HG02759 (cell line): ENCODE results near the gene GDF15.
"Not testable (repeated sequence)": the region's sequence is repeated elsewhere in the genome, so short reads cannot be mapped to it uniquely, and the experiment has no call there.

Source experiments
- ATAC-seq: cut with Tn5 transposase; IDR thresholded peaks from one replicate; pipeline ENCODE4 v1.9.1; 2021; ENCODE audit warnings: mild to moderate bottlenecking, moderate library complexity; ENCODE audit not compliant: unreplicated experiment

Gene GDF15

DNA sequence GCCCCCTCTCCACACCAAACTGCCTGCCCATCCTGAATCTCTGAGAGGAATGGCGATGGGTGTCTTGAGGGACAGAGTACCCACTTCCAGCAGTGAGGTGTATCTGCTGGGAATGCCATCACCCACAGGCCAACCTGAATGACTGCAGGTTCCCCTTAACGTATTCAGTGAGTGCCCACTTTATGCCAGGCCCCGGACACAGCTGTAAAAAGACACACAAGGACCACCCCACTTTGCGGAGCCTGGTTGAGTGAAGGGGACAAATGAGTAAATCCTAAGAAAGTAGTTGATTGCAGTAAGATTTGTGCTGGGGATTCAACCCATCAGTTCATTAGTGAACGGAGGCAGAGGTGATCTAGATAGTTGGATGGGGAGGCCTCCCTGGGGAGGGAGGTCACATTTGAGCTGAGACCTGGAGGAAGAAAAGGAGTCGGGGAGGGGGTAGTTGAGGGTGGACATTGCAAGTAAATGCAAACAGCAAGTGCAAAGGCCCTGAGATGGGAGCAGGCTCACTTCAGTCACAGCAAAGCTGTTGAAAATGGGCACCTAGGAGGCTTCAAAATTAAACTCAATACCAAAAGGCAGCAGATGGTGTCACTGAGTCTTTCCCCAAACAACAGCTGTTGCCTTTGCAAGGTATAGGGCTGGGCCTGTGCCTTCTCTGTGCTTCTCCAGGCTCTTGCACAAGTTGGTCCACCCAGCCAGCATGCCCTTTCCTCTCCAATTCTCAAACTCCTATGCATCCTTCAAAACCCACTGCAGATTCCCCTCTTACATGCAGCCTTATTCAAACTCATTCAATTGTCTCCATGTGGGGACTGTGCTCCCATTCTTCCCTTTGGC lies 4.3 kb downstream of the GDF15 start:
- ATAC-seq, result no peak

DNA sequence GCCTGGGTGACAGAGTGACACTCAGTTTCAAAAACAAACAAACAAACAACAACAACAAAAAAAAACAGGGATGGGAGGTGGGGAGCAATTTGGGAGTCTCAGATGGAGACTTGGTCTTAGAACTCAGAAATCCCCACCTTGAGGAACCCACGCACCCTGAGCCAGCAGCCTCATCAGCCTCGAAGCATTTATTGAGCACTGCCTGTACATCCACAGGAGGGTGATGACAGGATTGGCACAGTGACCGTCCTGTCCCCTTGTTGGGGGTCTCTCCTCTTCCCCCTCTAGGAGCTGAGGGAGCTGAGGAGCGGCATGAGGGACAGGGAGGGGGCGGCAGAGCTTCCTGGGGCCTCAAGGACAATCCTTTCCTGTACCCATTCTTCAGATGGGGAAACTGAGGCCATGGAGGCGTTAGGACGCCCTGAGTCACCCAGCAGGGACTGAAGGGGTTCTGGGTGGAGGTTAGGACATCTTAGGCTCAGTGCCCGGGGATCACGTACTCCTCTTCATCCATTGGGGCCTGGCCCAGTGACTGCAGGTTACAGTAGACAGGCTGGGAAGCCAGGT lies 5.6 kb downstream of the GDF15 start:
- ATAC-seq, result no peak

DNA sequence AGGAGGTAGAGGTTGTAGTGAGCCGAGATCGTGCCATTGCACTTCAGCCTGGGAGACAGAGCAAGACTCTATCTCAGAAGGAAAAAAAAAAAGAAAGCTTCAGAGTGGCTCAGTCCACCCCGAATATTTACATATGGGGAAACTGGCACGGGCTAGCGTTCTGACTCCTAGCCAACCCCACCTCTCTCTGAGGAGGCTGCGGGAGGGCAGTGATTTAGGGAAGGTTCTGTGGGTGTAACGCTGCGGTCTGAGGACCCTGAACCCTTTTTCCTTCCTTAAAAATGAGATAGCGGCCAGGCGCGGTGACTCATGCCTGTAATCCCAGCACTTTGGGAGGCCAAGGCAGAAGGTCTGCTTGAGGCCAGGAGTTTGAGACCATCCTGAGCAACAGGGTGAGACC lies 6.5 kb downstream of the GDF15 start:
- ATAC-seq, result no peak

DNA sequence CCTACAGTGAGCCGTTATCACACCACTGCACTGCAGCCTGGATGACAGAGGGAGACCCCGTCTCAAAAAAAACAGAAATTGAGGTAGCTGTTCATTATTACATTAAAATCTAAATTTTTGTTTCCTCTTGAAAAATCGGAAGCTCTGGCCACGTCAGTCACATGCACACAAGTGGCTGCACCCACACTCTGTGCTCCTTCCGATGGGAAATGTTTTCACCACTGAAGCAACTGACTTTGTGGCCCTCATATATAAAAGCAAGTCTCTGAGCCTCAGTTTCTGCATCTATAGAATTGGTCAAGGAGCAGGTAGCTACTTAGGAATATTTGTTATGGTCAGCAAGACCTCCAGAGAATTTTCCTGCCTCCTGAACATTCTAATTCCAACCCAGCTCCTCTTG lies 7.0 kb downstream of the GDF15 start:
- no peak for ATAC-seq

DNA sequence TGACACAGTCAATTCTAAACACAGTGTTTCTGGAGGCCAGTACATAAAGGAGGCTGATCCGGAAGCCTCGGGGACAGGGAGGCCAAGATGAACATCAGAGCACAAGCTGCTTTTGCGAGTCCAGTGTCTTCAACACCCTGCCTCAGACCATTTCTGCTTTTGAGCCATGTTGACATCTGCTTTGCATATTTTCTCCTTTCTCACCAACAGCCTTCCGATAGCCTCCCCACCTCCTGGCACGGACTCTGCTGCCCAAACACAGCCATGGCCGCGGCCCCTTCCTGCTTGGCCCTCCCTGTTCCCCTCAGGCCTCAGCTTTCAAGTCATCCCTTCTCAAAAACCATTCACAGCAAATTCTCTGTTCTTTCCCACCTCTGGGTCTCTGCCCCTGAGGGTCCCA lies 7.9 kb downstream of the GDF15 start:
- no peak for ATAC-seq

DNA sequence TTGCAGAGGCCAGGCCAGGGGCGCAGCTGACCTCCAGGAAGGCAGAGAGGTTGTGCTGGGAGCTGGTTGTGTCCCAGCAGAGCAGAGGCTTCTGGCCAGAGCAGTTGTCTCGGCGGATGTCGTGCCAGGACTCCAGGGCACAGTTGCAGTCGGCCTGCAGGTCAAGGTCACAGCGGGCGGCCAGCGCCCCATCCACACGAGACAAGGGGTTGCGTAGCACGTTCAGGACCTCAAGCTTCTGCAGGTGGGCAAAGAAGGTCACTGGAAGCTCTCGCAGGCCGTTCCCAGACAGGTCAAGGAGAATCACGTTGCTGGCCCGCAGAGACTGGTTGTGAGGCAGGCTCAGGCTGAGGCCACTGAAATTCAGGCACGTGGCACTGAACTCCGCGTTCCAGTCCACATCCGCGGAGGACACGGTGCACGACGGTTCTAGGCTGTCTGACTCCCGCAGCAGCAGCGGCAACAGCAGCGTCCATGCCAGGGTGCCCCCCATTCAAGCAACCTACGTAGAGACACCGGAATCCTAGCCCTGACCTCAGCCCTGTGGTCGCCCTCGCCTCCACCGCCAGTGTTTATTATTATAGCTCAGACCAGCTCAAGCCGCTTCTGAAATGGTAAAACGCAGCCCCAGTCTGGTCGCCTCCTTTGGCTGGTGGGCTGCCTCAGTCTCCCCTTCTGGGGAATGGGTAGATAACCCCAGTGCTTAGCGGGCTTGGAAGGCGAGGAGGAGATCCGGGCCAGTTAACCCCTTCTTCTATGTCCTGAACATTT lies 10.7 kb downstream of the GDF15 start:
- no peak for ATAC-seq

DNA sequence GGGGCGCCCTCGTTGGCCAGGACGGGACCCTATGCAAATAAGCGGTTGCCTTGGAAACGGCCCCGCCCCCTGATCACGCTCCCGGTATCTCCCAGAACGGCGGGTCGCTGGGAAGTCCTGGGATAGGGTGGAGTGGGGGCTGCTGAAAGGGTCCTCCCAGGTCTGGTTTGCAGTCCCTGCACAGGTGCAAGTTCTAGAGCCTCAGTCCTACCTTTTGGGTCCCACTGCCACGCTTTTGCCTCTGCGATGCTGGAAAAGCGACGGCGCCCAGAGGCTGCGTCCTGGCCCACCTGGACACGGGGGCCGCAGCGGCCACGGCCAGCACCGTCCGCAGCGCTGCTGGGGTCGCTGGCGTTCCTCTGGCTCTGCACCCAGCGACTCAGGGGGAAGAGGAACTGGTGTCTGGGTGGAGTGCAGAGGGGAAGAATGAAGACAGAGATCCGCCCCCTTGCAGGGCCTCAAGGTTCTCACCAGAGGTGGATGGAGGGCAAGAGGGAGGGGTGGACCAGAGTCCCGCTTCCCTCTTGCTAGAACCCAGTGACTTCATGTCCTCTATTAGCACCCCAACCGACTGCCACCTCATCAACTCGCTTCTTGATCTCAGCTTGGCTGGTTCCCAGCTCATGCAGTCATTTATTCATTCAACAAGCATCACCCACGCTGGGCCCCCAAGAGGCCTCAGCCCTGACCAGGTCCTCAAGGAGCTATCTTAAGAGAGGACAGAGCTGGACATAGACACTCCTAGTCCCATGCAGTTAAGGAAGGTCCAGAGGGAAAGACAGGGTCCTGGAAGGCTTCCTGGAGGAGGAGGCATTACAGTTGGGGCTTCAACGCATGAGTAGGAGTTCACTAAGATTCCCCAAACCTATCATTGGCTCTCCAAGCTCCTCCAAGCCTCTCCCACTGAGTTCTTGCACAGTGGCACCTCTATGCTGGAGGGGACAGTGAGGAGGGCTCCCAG lies 11.6 kb downstream of the GDF15 start, which contains the start of gene LRRC25:
TSS of gene LRRC25 (minus strand) at position 381 of the 961 bp plus-strand sequence. CDS start 659 bp downstream, outside the sequence.
- ATAC-seq, result peak; percentile 48

DNA sequence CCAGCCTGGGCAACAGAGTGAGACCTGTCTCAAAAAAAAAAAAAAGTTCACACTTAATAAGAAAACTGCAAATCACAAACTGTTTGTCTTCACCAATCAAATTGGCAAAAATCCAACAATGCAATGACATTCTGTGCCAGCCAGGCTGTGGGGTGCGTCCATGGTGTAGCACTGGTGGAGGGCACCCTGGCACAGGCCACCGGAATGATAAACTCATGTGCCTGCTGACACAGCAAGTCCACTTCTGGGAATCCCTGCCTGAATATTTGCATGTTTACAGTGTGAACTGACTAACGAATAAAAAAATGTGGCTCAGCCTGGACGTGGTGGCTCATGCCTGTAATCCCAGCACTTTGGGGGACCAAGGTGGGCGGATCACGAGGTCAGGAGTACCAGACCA lies 13.1 kb downstream of the GDF15 start:
- ATAC-seq, result no peak

DNA sequence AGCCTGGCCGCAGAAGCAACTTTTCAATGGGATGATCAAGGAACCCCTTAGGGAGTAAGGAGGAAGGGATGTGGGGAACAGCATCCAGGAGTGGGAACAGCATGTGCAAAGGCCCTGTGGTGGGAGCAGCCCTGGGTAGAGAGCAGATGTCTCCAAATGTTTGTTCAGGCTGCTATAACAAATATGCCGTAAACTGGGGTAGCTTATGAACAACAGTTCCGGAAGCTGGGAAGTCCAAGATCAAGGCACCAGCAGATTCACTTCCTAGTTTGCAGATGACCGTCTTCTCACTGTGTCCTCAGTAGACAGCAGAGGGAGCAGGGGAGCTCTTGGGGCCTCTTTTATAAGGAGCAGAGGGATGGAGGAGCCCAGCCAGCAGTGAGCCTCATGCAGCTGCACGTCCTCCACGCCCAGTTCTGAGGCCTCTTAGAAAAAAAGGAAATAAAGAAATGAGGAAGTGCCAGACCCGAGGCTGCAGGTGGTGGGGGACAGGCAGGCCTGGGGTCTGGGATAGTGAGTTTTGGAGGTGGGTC lies 15.7 kb downstream of the GDF15 start:
- peak; percentile 60 for ATAC-seq

DNA sequence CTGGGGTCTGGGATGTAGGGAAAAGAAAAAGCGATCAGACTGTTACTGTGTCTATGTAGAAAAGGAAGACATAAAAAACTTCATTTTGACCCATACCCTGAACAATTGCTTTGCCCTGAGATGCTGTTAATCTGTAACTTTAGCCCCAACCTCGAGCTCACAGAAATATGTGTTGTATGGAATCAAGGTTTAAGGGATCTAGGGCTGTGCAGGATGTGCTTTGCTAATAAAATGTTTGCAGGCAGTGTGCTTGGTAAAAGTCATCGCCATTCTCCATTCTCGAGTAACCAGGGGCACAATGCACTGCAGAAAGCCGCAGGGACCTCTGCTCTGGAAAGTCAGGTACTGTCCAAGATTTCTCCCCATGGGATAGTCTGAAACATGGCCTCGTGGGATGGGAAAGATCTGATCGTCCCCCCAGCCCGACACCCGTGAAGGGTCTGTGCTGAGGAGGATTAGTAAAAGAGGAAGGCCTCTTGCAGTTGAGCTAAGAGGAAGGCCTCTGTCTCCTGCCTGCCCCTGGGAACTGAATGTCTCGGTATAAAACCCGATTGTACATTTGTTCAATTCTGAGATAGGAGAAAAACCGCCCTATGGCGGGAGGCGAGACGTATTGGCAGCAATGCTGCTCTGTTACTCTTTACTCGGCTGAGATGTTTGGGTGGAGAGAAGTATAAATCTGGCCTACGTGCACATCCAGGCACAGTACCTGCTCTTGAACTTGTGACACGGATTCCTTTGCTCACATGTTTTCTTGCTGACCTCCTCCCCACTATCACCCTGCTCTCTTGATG lies 16.7 kb downstream of the GDF15 start:
- not testable (repeated sequence) for ATAC-seq

DNA sequence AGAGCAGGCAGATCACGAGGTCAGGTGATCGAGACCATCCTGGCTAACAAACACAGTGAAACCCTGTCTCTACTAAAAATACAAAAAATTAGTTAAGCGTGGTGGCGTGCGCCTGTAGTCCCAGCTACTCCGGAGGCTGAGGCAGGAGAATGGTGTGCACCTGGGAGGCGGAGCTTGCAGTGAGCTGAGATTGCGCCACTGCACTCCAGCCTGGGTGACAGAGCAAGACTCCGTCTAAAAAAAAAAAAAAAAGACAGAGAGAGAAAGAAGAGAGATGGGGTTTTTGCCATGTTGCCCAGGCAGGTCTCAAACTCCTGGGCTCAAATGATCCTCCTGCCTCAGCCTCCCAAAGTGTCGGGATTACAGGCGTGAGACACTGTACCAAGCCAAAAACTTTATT lies 19.8 kb downstream of the GDF15 start:
- not testable (repeated sequence) for ATAC-seq

DNA sequence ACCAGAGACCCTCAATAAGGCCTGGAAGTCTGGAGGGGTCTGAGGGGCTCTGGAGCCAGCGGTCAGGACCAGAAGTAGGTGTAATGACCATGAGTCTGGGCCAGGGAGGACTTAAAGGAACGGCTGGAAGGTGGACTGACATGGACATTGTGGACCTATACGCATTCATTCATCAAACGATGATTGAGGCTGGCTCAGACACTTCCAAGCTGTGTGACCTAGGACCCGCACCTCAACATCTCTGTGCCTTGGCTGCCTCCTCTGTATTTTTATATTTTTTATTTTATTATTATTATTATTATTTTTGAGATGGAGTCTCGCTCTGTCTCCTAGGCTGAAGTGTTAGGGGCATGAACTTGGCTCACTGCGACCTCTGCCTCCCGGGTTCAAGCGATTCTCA lies 20.8 kb downstream of the GDF15 start:
- no peak for ATAC-seq

DNA sequence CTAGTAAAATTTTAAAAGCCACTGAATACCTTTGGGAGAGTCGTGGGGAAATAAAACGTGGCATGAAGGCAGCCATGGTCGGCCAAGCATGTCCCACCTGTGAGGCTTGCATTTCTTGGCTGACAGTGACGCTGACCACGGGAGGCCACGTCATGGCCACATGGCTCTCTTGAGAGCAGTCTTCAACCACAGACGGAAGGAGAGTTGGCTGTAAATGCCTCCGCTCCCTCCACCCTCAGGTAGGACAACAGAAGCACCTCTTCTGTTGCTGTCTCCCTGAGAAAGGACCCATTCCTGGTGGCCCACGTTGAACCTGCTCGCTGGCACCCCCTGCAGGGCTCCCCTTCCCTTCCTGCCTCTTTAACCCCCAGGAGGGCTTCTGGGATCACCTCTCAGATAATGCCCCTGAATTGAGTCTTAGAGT lies 22.1 kb downstream of the GDF15 start:
- peak; percentile 77 for ATAC-seq

DNA sequence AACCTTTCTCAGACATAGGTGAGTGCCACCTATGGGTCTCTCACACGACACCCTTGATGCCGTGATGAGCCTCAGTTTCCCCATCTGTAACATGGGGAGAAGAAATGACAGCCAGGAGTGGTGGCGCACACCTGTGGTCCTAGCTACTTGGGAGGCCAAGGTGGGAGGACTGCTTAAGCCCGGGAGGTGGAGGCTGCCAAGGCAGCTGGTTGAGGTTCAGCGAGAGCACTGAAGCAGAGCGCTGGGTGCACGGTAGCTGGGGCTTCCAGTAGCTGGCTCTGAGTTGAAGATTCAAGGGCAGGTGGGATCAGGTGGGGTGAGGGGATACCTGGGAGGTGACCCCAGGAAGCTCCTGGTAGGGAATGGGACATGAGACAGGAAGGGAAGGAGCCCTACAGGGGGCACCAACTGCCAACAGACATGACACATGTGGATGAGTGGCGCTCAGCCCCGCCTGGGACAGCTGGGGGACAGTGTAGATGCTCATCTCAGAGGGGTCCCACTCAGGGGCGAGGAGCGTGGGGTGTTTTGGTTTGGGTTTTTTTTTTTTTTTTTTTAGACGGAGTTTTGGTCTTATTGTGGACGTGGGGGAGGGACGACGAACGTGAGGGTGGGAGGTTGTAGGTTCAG lies 26.8 kb downstream of the GDF15 start:
- ATAC-seq, result no peak

DNA sequence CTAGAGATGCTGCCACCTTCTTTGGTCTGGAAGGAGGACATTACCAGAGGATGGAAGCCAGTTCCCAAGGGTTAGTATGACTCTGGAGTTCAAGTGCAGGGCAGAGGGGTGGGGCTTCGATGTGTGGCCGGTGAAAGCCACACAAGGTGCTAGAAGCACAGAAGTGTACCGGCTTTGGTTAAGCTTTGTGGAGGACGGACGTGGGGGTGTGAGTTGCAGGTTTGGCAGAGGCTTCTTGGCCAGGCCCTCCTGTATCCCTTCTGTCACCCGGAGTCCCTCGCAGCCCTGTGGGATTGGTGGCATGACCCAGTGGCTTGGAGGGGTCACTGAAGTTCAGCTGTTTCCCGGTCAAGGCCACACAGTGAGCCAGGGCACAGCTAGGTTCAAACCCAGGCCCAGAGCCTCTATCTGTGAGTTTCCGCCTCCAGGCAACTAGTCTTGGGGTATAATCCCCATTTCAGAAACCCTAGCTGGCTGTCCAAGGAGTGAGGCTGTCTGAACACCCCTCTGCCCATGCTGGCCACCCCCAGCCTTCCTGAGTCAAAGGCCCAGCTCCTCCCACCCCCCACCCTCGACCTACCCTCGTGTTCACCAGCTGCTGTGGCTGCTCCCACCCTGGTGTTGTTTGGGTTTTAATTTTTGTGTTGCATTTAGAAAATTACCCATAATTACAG lies 28.7 kb downstream of the GDF15 start:
- no peak for ATAC-seq

DNA sequence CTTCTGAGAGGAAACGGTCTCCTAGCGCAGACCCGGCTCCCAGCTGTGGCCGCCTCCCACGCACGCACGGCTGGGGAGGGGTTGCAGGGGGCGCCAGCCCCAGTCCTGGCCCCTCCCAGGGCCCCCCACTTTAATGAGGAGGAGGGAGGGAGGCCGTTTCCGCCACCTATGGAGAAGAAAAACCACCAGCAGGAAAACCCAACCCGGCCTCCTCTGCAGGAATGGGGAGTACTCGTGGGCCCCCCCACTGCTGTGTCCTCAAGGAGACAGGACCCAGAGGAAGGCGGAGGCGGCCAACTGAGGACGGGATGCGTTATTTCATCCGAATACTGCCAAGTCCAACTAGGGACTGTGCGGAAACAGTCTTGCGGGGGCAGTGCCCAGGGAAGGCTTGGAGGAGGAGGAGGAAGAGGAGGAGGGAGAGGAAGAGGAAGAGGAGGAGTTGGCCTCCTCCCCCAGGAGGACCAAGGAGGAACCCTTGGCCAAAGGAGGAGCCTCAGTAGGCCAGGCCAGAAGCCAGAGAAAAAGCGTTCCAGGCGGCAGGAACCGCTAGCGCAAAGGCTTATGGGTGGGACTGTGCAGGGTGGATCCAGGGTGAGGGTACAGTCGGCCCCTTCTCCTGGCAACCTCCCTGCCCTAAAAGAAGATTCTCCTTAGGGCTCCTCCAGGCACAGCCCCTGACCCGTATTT lies 29.4 kb downstream of the GDF15 start:
- no peak for ATAC-seq

DNA sequence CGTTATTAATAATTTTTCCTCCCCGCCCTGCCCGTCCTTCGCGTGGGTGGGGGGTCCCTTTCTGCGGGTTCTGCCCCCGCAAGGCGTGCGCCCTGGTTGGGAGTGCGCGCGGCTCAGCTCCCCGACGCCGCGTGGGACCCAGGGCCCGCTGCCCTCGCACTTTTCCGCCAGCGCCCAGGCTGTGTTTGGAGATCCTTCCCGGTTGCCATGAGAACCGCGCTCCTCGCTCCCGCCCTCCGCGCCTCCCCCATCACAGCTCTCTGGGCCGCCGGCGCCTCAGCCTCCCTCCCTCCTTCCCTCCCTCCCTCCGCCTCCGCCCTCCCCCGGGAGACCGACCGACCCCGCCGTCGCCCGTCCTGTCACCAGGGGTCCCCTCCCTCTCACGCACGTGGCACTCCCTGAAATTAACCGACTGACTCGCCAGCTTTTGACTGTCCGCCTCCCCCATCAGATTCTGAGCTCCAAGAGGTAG lies 30.9 kb downstream of the GDF15 start:
- no peak for ATAC-seq
